Dedifferentiated amniotic fluid mesenchymal stem cell (primary cell): ENCODE measurements around the gene COL11A2.
A peak's percentile ranks its signal among the peaks of the same experiment; 100 is the strongest.

ENCODE experiments used
- DNase-seq: peaks from one replicate; pipeline ENCODE4 v3.0.0-alpha.2; 2016; ENCODE audit errors: extremely low spot score

The COL11A2 gene

GRCh38 chr6:33171880-33172687 lies 20.2 kb downstream of the COL11A2 start:
- DNase-seq = no peak

DNA sequence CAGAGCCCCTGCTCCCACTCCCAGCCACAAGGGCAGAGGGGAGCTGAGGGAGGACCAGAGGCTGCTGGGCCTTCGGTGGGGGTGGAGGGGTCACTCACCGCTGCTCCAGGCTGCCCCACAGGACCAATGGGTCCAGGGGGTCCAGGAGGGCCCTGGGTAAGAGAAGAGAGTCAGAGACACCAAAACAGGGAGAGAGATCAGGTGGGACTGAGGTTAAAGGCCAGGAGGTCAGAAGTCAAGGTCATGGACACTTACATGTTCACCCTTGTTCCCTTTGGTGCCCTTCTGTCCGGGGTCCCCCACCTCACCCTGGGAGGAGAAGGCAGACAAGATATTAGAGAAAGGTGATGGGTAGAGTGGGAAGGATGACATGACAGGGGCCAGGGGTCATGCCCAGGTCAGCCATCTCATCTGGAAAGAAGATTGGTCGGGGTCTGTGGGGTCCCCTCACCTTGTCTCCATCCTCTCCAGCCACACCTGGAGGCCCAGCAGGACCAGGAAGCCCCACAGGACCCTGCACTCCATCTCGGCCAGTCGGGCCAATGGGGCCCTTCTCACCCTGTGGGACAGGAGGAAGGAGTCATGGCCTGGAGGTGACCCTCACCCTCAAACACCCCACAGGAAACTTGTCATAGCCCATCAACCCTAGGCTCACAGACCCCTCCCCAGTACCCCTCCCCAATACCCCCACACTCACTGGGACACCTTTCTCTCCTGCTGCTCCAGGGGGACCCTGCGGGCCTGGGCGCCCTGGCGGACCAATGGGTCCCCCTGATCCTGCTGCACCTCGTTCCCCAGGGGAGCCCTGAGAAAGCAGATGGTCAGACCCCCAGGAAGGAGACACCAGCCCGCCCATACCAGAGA lies 21.0 kb downstream of the COL11A2 start:
- DNase-seq = no peak

DNA sequence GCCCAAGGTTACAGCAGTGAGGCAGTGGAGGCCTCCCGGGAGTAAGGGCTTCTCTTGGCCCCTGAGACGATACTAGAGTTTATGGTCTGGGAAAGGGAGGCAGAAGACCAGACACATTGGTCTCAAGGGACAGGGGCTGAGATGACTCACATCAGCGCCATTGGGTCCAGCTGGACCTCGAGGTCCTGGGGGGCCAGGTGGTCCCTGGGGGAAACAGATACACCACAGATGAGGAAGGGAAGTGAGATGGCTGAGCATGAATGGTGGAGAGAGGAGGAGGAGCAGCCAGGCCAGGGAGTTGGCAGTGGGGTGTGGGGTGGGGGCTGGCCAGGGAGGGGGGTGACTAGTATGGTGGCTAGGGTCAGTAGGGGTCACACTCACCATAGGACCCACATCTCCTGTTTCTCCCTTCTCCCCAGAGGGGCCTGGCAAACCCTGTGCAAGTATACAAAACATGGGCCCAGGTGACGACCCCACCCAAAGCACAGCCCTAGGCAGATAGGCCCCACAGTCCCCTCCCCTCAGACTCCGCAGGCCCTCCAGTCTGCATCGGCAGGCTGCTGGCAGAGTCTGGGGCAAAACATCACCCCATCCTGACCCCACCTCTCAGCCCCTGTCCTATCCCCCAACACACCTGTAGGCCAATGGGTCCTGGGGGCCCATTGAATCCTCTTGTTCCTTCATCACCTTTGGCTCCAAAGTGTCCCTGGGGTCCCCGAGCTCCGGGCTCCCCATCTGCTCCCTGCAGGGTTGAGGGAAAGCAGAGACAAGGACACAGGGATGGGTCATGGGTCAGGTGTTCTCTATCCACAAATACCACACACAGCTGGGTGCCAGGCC lies 21.9 kb downstream of the COL11A2 start:
- DNase-seq = no peak

GRCh38 chr6:33169291-33170175 lies 22.7 kb downstream of the COL11A2 start:
- no peak for DNase-seq

DNA sequence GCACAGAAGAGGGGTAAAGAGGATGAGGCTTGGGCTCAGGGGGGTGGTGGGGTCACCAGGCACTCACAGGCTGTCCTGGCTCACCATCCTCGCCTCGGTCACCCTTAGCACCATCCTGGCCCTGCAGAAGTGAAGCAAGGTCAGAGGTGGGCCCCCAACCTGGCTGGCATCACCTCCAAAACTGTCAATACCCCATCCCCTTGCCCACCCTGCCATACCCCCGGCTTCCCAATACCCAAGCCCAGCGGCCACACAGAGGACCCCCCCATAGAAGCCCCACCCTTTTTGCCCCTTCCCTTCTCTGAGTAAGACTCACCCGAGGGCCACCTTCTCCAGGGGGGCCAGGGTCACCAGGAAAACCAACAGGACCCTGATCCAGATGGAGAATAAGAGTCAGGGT lies 23.6 kb downstream of the COL11A2 start:
- no peak for DNase-seq

DNA sequence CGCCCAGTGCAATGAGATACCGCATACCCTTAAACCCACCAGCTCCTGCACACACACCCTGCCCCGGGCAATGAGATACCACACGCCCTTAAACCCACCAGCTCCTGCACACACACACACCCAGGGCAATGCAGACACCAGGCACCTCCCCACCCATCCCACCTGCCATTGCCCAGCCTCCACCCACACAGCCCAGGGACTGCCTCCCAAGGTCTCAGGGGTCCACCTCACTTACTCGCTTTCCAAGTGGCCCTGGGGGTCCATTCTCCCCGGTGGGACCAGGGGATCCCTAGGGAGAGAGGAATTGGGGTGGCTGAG lies 24.0 kb downstream of the COL11A2 start:
- no peak for DNase-seq

DNA sequence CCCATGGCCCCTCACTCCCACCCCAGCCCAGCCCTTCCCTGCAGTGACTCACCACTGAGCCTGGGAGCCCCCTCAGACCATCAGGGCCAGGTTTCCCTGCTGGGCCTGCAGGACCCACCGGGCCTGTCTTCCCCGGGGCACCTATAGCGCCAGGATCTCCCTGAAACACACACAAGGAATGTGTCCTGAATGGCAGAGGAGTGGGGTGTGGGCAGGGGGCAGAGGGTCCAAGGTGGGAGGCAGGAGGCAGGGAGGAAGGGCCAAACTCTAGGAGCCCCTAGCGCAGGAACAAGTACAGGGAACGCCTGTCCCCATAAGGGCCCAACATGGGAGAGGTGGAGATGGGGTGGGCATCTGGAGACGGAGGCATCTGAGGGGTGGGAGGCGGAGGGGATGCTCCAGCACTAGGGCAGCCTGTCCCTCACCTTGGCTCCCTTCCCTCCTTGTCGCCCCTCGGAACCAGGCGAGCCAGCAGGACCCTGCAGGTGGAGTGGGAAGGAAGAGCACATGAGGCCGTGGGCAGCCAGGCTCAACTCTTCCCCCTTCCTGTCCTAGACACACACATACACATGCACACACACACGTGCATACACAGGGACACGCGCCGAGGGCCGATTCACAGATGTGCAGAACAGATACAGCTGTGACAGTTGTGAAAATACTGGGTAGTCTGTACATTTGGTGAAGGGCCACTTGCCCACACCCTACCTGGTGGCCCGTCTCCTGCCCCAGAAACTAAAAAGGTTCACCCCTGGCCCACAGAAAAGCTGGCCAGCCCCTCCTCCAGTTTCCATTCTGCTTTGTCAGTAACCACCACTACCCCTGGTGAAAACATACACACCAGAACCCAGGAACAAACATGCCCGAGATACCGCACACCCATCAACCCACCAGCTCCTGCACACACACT lies 24.6 kb downstream of the COL11A2 start:
- no peak for DNase-seq

DNA sequence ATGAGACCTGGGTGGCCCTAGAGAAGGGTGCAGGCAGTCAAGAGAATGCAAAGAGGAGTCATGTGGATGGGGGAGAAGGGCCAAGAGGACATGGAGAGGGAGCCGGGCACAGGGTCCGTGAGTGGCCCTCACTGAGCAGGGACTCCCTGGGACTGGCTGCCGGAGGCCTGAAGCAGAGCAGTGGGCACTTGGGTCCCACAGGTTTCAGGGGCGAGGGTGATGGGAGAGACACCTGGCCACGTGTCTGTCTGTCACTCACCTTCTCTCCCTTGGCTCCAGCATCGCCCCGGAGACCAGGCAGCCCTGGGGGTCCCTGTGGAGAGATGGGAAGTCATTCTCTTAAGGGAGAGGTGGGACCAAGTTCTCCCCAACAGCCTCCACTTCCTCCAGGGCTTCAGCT lies 25.5 kb downstream of the COL11A2 start:
- DNase-seq = no peak

DNA sequence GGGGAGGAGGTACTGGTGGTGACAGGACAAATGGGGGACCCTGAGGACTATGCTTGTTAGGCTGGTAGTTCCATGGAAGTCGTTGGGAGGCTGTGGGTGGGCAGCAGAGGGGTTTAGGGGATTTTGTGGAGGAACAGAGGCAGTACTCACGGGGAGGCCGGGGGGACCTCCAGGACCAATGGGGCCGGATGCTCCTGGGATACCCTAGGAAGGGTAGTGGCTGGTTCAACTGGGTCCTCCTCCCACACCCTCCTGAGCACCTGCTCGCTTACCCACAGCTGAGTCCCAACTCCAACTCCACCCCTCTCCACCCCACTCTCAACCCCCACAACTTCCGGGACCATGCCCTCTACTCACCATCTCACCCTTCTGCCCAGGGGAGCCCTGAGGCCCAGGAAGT lies 25.9 kb downstream of the COL11A2 start:
- no peak for DNase-seq

DNA sequence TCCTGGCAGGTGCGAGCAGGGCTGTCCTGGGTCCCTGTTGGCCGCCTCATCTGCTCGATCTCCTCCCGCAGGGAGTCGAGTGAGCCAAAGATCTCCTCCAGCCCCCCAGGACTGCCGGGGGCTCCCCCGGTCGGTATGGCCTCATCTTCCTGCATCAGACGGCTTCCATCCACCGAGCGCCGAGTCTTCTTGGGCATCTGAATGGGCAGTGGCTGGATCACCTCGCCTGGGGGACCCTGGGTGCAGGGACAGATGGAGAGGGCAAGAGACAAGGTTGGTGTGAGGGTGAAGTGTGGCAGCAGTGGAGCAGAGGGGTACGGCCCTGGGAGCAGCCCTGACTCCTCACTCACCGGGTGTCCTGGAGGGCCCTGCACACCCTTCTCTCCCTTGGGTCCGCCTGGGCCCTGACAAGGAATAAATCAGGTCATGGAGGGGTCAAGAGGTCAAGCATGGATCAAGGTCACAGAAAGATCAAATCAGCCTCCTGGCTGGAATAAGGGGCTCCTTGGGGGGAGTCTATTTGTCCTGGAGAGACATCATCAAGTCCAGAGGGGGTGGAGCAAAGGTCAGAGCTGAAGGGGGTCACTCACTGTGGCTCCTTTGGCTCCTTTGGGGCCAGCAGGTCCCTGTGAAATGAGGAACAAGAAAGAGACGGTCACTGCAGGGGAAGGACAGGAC lies 26.5 kb downstream of the COL11A2 start:
- DNase-seq = no peak

GRCh38 chr6:33164665-33165373 lies 27.4 kb downstream of the COL11A2 start:
- DNase-seq = no peak

DNA sequence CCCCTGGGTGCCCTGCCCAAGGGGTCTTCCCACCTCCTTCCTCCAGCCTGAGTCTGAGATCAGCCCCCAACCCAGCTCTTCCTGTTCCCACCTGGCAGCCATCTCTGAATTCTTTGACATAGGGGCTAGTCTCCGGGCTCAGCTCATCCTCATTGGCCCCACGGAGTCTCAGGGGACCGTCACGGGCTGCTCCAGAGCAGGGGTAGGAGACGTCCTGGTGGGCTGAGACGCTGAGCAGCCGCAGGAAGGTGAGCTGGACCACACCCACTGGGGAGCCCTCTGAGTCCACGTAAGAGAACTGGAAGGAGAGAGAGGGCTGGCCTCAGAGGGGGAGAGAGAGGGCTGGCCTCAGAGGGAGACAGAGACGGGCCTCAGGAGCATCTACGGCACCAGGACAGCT lies 28.1 kb downstream of the COL11A2 start:
- no peak for DNase-seq

DNA sequence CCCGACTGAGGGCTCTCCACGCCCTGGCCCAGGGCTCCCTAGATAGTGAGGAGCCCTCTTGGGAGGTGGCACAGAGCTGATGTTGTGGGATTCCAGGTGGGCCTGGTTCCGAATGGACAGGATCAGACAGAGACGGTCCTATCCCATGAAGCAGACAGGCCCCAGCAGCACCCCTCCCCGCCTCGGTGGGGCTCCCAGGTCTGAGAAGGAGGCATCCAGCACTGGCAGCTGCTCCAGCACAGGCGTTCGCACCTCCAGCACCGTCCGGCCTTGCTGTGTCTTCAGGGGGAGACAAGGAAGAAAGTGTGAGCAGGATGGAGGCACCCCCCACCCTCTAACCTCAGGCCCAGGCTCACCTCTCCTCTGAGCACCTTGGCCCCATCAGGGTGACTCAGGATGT lies 28.7 kb downstream of the COL11A2 start:
- no peak for DNase-seq

GRCh38 chr6:33161354-33162331 lies 30.6 kb downstream of the COL11A2 start:
- peak; percentile 65 for DNase-seq

DNA sequence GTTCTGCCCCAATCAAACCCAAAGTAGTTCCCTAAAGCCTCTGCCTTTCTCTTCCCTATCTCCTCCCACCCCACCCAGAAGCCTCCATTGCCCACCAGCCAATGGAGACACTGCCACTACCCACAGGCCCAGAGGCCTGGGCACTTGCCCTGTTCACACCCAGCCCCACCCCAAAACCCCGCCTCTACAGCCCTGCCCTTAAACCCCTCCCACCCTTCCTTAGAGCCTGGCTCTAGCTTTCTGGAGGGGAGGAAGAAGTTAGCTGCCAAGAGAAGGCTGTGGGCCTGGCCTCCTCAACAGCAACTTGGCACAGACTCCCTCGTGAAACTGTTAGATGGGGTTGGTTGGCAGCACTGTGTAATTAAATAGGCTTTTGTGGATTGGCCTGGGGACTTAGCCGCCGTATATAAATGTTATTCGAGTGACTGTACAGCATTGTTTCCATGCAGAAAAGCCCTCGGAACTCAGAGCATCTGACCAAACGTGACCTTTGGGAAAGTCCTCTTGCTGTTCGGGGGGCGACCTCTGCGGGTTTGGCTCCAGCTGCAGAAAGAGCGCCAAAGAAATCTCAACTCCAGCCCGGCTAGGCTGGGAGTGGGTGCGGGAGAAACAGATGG lies 31.4 kb downstream of the COL11A2 start:
- DNase-seq = peak; percentile 75

GRCh38 chr6:33160096-33160495 lies 32.2 kb downstream of the COL11A2 start:
- no peak for DNase-seq

- DNase-seq = no peak
These were observed 35.3 kb downstream of the COL11A2 start for GRCh38 chr6:33156964-33157363.
